Measurements from ENCODE around the gene MTX3. TPM values are rescaled to one million over a fixed set of nuclear protein-coding genes. Genes with fewer than 3 reads are reported as not detected.

Gene MTX3, protein sequence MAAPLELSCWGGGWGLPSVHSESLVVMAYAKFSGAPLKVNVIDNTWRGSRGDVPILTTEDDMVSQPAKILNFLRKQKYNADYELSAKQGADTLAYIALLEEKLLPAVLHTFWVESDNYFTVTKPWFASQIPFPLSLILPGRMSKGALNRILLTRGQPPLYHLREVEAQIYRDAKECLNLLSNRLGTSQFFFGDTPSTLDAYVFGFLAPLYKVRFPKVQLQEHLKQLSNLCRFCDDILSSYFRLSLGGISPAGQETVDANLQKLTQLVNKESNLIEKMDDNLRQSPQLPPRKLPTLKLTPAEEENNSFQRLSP
- total RNA-seq (8.3 and 9.4 TPM in 2 replicates), polyA plus RNA-seq (2.1 and 2.9 TPM in 2 replicates), polyA minus RNA-seq (5.8 and 6.2 TPM in 2 replicates), Bru-seq, nascent RNA (percentile 72 among the genes with signal in this experiment), BruChase-seq, experiment 1, labeled RNA remaining after a 6-hour chase (percentile 93 among the genes with signal in this experiment), BruChase-seq, experiment 2, labeled RNA remaining after a 2-hour chase (percentile 91 among the genes with signal in this experiment)
- polyA plus RNA-seq (2011; cell fraction: cytosol; rRNA removed), result 2.0 and 2.3 TPM in 2 replicates
- 9.5 and 11.3 TPM in 2 replicates for polyA plus RNA-seq (2011; cell fraction: nucleus; rRNA removed)
- polyA plus RNA-seq (2012), result 2.8 and 3.7 TPM in 2 replicates
- polyA minus RNA-seq (2011; cell fraction: cytosol; rRNA and poly(A)+ RNA removed), result 14.8 TPM
- 4.8 and 7.6 TPM in 2 replicates for polyA minus RNA-seq (2011; cell fraction: nucleus; rRNA and poly(A)+ RNA removed)
- long read RNA-seq, partial matches to known transcripts, result 0 of 2 reads
- long read RNA-seq, other reads (novel, unspliced or antisense), result 2 of 2 reads

DNA sequence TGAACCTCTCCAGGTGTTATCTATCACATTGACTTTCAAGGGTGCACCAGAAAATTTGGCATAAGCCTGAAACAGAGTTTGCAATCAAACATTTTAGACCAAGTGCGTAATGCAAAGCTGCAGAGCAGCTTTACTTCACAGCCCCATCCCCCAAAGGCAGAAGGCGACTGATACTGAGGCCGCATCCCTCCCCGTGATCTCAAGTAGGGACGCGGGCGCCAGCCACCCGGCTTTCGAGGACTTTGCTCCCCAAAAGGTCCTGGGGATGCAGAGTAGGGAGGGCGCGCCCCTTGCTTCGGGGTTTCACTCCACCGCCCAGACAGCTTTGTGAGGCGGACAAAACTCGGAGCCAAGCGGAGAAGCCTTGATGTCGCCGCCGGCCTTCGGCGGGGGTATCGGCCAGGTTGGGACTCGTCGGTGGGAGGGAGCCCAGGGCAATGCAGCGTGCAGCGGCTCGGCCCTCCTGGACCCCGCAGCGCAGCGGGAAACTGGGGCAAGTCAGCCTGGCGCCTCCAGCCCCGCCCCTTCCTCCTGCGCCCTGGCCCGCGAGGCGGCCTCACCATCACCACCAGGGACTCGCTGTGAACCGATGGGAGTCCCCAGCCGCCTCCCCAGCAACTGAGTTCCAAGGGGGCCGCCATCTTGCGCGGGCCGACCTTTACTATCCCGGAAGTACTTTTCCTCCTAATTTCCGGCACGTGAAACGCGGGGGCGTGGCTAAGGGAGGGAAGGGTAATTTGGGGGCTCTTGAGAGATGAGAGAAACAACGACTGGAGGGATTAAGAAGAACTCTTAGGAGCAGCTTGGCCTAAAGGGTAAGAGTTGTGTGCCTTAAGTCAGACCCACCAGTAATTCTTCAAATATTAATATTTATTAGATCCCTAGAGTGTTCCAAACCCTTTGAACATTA lies at the start of gene MTX3:
MTX3 (minus strand) TSS at position 665 of the 910 bp plus-strand sequence; CDS start at position 641, 24 bp downstream.
- H4K20me1 ChIP-seq (replicated peaks; ENCODE audit: control insufficient read depth, extremely low read depth, insufficient read depth, low read length), result no peaks in the 10 kb centered on the region
- BruUV-seq (replicated peaks), result no TSS peak
- H3K79me2 ChIP-seq (ENCODE audit: control insufficient read depth, insufficient read depth, low read length), result no peaks in the 10 kb centered on the region
- H3K4me1 ChIP-seq (ENCODE audit: control insufficient read depth, extremely low read depth, insufficient read depth, low read length), result peaks cover 13% of the 10 kb centered on the region
- H3K4me2 ChIP-seq (ENCODE audit: insufficient read depth, low read length), result peak within 1 kb of the TSS; percentile 78
- H3K27me3 ChIP-seq (ENCODE audit: control insufficient read depth in 2 of 2, insufficient read depth in 2 of 2, low read length in 2 of 2), result peaks cover 0 to 2% of the 10 kb centered on the region in 2 experiments
- FAIRE-seq (peak; percentile 78), DNase-seq (ENCODE audit: low read depth, low spot score) (peak; percentile 80)
- H3K4me3 ChIP-seq (replicated peaks in 1 of 3; ENCODE audit: insufficient read depth in 1 of 3, low read depth in 1 of 3, low read length in 3 of 3), result peak within 1 kb of the TSS; percentile 60 to 71 (median 66)
- H3K27ac ChIP-seq (ENCODE audit: insufficient read depth, low read depth, low read length), result peak within 1 kb of the TSS; percentile 32
- dilution Hi-C loops (cut with MboI; ENCODE audit: extremely low pct_ligation_motif_present, low sequenced_read_pairs) (no loop called here), intact Hi-C loops (cut with micrococcal nuclease) (loop anchor here (5.0 kb wide), 1 partner anchor 91 kb away; no protein-coding TSS in a partner anchor)
- peak within 1 kb of the TSS; percentile 98 for H2AFZ ChIP-seq (ENCODE audit: low read depth, low read length)
- H3K9me1 ChIP-seq (replicated peaks; ENCODE audit: control insufficient read depth, extremely low read depth, insufficient read depth, low read length), result no peaks in the 10 kb centered on the region
- ChIA-PET POLR2A (no interaction called here), CTCF (interaction anchor here (1.2 to 2.5 kb wide), 3 partner anchors 11 to 92 kb away, joined by 3 to 10 read pairs (median 4); no protein-coding TSS in a partner anchor)
- H3K9me3 ChIP-seq (replicated peaks; ENCODE audit: control insufficient read depth, insufficient read depth, low read length), result no peaks in the 10 kb centered on the region
- peak within 1 kb of the TSS; percentile 60 for H3K9ac ChIP-seq (replicated peaks; ENCODE audit: extremely low read depth, insufficient read depth, low read length)
- no peaks in the 10 kb centered on the region for H3K36me3 ChIP-seq (ENCODE audit: control insufficient read depth in 2 of 2, extremely low read depth in 1 of 2, insufficient read depth in 2 of 2, low read length in 2 of 2)
- TF ChIP-seq POLR2AphosphoS5 (IDR thresholded peaks at IDR 0.05; ENCODE audit: insufficient read depth, low read depth, low read length), result no peak
- no peak for TF ChIP-seq MYC (IDR thresholded peaks at IDR 0.05; ENCODE audit: low read depth, low read length)
- peak; percentile 49 for TF ChIP-seq POLR2A (IDR thresholded peaks at IDR 0.05; ENCODE audit: low read depth, low read length)
- TF ChIP-seq FOS (IDR thresholded peaks at IDR 0.05; ENCODE audit: borderline replicate concordance, insufficient read depth, low read length), result no peak
- no peak for TF ChIP-seq GATA2 (IDR thresholded peaks at IDR 0.05; ENCODE audit: insufficient read depth, insufficient read length, low read depth, low read length)
